CD4-positive, alpha-beta T cell treated with Interferon alpha-2 for 1 hour (primary cell): Measurements from ENCODE around the gene JMJD1C.
A peak's percentile ranks its signal among the peaks of the same experiment; 100 is the strongest.
"Not testable (repeated sequence)": the region's sequence is repeated elsewhere in the genome, so short reads cannot be mapped to it uniquely, and the experiment has no call there.

Experiments used
- DNase-seq, 2 donors: peaks; one replicate each; pipeline ENCODE4 v3.0.0-alpha.2; 2020 to 2022

JMJD1C gene

GRCh38 chr10:63253040-63253439, 212.7 kb downstream of the JMJD1C start:
- no peak for DNase-seq

GRCh38 chr10:63252095-63252762, 213.5 kb downstream of the JMJD1C start:
- DNase-seq: no peak

- DNase-seq: no peak
Observed at GRCh38 chr10:63250032-63250431, 215.7 kb downstream of the JMJD1C start.

- DNase-seq: no peak
Observed at GRCh38 chr10:63247771-63248170, 218.0 kb downstream of the JMJD1C start.

- DNase-seq: no peak
Observed at GRCh38 chr10:63246356-63246755, 219.4 kb downstream of the JMJD1C start.

- DNase-seq: peak in 1 of 2 donors; percentile 39
Observed at GRCh38 chr10:63241841-63242281, 223.9 kb downstream of the JMJD1C start.

GRCh38 chr10:63240807-63241206, 225.0 kb downstream of the JMJD1C start:
- no peak for DNase-seq

GRCh38 chr10:63238501-63238900, 227.3 kb downstream of the JMJD1C start:
- DNase-seq: no peak

- no peak for DNase-seq
Observed at GRCh38 chr10:63237396-63237795, 228.4 kb downstream of the JMJD1C start.

GRCh38 chr10:63236113-63236935, 229.5 kb downstream of the JMJD1C start:
- DNase-seq: peak in 1 of 2 donors; percentile 51

- DNase-seq: not testable (repeated sequence)
Observed at GRCh38 chr10:63235136-63235535, 230.6 kb downstream of the JMJD1C start.

- DNase-seq: no peak
Observed at GRCh38 chr10:63229161-63229560, 236.6 kb downstream of the JMJD1C start.

- no peak for DNase-seq
Observed at GRCh38 chr10:63228237-63228636, 237.5 kb downstream of the JMJD1C start.

GRCh38 chr10:63227207-63227895, 238.4 kb downstream of the JMJD1C start:
- peak in 1 of 2 donors; percentile 48 for DNase-seq

- no peak for DNase-seq
Observed at GRCh38 chr10:63224241-63224640, 241.5 kb downstream of the JMJD1C start.

GRCh38 chr10:63221950-63222349, 243.8 kb downstream of the JMJD1C start:
- peak in 1 of 2 donors; percentile 40 for DNase-seq

GRCh38 chr10:63219749-63220148, 246.0 kb downstream of the JMJD1C start:
- no peak for DNase-seq

GRCh38 chr10:63217120-63217605, 248.6 kb downstream of the JMJD1C start:
- peak; percentile 16 to 73 for DNase-seq

GRCh38 chr10:63214571-63214970, 251.2 kb downstream of the JMJD1C start:
- DNase-seq: no peak

GRCh38 chr10:63213489-63213888, 252.3 kb downstream of the JMJD1C start:
- no peak for DNase-seq

GRCh38 chr10:63210611-63211196, 255.1 kb downstream of the JMJD1C start:
- DNase-seq: no peak

GRCh38 chr10:63209705-63210104, 256.1 kb downstream of the JMJD1C start:
- DNase-seq: no peak

- DNase-seq: no peak
Observed at GRCh38 chr10:63208986-63209385, 256.8 kb downstream of the JMJD1C start.
